ENCODE data around the gene NOTCH1.

- TF ChIP-seq CTCF (IDR thresholded peaks at IDR 0.05) = no peak
- TF ChIP-seq POLR2A (IDR thresholded peaks at IDR 0.05) = no peak
Observed at GRCh38 chr9:136496181-136496580, 49.7 kb downstream of the NOTCH1 start.

Data from body of pancreas (tissue), 4 donors.